ENCODE results near the gene TOX4. TPM values are rescaled to one million over a fixed set of nuclear protein-coding genes. Genes with fewer than 3 reads are reported as not detected.
A peak's percentile ranks its signal among the peaks of the same experiment; 100 is the strongest.
"Not testable (repeated sequence)": the region's sequence is repeated elsewhere in the genome, so short reads cannot be mapped to it uniquely, and the experiment has no call there.

The TOX4 gene
- polyA plus RNA-seq, 1 experiment, result 141 TPM

- Histone ChIP-seq H3K4me3 (ENCODE audit: low read depth, low read length) (peak overlapping the region; percentile 93), H3K27me3 (ENCODE audit: control insufficient read depth, insufficient read depth, low read length) (no peaks in the 10 kb centered on the region), H3K36me3 (ENCODE audit: control insufficient read depth, insufficient read depth, low read length) (no peaks in the 10 kb centered on the region)
- peak; percentile 83 for DNase-seq (ENCODE audit: low read depth)
- ChIA-PET POLR2A (interaction anchor here (0.6 to 1.0 kb wide), 3 partner anchors 13 to 30 kb away, joined by 3 to 5 read pairs (median 4); partner anchors contain the start of gene CHD8), CTCF (interaction anchor here (0.7 to 1.5 kb wide), 9 partner anchors 12 to 97 kb away, joined by 3 to 6 read pairs (median 3); partner anchors contain the start of gene CHD8)
- no peak for TF ChIP-seq CTCF (IDR thresholded peaks at IDR 0.05; ENCODE audit: insufficient read depth, low read depth, low read length)
Measured at GRCh38 chr14:21437063-21437901, 39.7 kb upstream of the TOX4 start.

GRCh38 chr14:21440859-21441258 lies 36.1 kb upstream of the TOX4 start:
- POLR2A ChIA-PET, result no interaction called here
- TF ChIP-seq CTCF (IDR thresholded peaks at IDR 0.05; ENCODE audit: insufficient read depth, low read depth, low read length), result no peak
- DNase-seq (ENCODE audit: low read depth), result no peak
- Histone ChIP-seq H3K4me3 (ENCODE audit: low read depth, low read length) (no peak overlapping the region), H3K27me3 (ENCODE audit: control insufficient read depth, insufficient read depth, low read length) (no peaks in the 10 kb centered on the region), H3K36me3 (ENCODE audit: control insufficient read depth, insufficient read depth, low read length) (no peaks in the 10 kb centered on the region)
- CTCF ChIA-PET, result interaction anchor here (2.2 kb wide), 1 partner anchor 15 kb away, joined by 6 read pairs; the partner anchor contains the start of gene CHD8

GRCh38 chr14:21442657-21443056 lies 34.3 kb upstream of the TOX4 start:
- CTCF ChIA-PET, result interaction anchor here (1.1 to 2.2 kb wide), 2 partner anchors 8 to 13 kb away, joined by 3 to 6 read pairs; partner anchors contain the start of gene CHD8
- POLR2A ChIA-PET; DNase-seq (ENCODE audit: low read depth); H3K36me3 ChIP-seq (ENCODE audit: control insufficient read depth, insufficient read depth, low read length); H3K4me3 ChIP-seq (ENCODE audit: low read depth, low read length); H3K27me3 ChIP-seq (ENCODE audit: control insufficient read depth, insufficient read depth, low read length): not testable (repeated sequence)

- H3K4me3 ChIP-seq (ENCODE audit: low read depth, low read length), result no peak overlapping the region
- no peak for DNase-seq (ENCODE audit: low read depth)
- no peak for TF ChIP-seq CTCF (IDR thresholded peaks at IDR 0.05; ENCODE audit: insufficient read depth, low read depth, low read length)
- CTCF ChIA-PET, result interaction anchor here (0.8 to 1.4 kb wide), 3 partner anchors 13 to 49 kb away, joined by 3 to 4 read pairs (median 3); partner anchors contain the start of gene TOX4
- no peaks in the 10 kb centered on the region for H3K27me3 ChIP-seq (ENCODE audit: control insufficient read depth, insufficient read depth, low read length)
- H3K36me3 ChIP-seq (ENCODE audit: control insufficient read depth, insufficient read depth, low read length), result no peaks in the 10 kb centered on the region; the same call in 1 of the 2 replicates
- POLR2A ChIA-PET, result no interaction called here
Measured at GRCh38 chr14:21449899-21450216, 27.1 kb upstream of the TOX4 start.

DNA sequence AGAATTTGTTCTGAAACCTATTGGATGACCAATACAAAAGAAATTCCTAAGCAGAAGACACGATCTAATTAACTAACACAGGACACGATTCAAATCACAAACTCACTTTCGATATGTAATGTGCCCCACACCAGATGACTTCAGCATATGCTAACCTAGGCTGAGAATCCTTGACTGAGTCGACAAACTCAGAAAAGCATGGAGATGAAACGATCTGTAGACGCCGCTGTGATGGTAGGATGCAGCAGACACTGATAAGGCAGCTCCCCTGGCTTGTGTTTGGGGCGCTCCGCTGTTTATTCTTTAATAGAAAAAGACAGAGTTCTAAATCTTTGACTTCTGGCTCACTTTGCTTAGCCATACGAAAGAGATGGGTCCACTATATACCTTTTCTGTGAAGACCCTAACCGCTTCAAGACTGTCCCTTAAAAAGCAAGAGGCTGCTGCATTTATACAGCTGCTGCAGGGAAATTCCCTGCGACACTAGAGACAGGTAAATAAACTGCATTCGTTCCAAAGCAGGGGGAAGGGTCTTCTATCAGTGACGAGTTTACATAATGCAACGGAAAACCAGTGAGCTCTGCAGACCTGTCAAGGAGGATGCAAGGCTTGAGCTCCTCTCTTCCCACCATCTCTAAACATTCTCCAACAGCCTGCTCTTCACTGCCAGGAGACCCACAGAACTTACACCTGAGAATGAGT lies 22.0 kb upstream of the TOX4 start:
- ChIA-PET POLR2A (no interaction called here), CTCF (interaction anchor here (0.6 to 3.5 kb wide), 6 partner anchors 11 to 103 kb away, joined by 3 to 12 read pairs (median 6); partner anchors contain the start of gene TOX4)
- no peak for DNase-seq (ENCODE audit: low read depth)
- H3K36me3 ChIP-seq (ENCODE audit: control insufficient read depth, insufficient read depth, low read length), result 0 out of 2 replicates have a peak, but pooled peaks cover under 1% of the 10 kb centered on the region
- TF ChIP-seq CTCF (IDR thresholded peaks at IDR 0.05; ENCODE audit: insufficient read depth, low read depth, low read length), result no peak
- no peaks in the 10 kb centered on the region for H3K27me3 ChIP-seq (ENCODE audit: control insufficient read depth, insufficient read depth, low read length)
- peak overlapping the region; percentile 75 for H3K4me3 ChIP-seq (ENCODE audit: low read depth, low read length)

All from BJ (cell line).